CD14-positive monocyte (primary cell): Measurements from ENCODE around the gene FH. TPM values are rescaled to one million over a fixed set of nuclear protein-coding genes. Genes with fewer than 3 reads are reported as not detected.

Experiments
- DNase-seq, 3 donors: peaks; one replicate each; pipeline ENCODE4 v3.0.0-alpha.2; 2011 to 2022
- H2AFZ ChIP-seq: 2 replicates; pipeline ENCODE4 v1.6.0; 2012; ENCODE audit warnings: mild to moderate bottlenecking, low read depth, low read length, inconsistent platforms; ENCODE audit not compliant: insufficient read depth, poor library complexity, severe bottlenecking
- H3K27ac ChIP-seq, 2 donors: 1 replicate in 1 of 2; 2 replicates in 1 of 2; pipeline ENCODE4 v1.5.1; 2012 to 2013; ENCODE audit warnings: low read length in 2 of 2, control low read depth in 1 of 2, inconsistent platforms in 1 of 2, low read depth in 1 of 2, mild to moderate bottlenecking in 1 of 2
- H3K27me3 ChIP-seq, 2 donors: one replicate each; pipeline versions ENCODE4 v1.6.0 to v1.6.1; 2011 to 2013; ENCODE audit warnings: low read length in 2 of 2; ENCODE audit not compliant: control insufficient read depth in 2 of 2, insufficient read depth in 2 of 2
- H3K36me3 ChIP-seq, 2 donors: replicated peaks in 1 of 2; 1 replicate in 1 of 2; 2 replicates in 1 of 2; pipeline versions ENCODE4 v1.5.1 to v1.6.1; 2012 to 2013; ENCODE audit warnings: low read length in 2 of 2, control low read depth in 1 of 2, inconsistent platforms in 1 of 2, mild to moderate bottlenecking in 1 of 2; ENCODE audit not compliant: insufficient read depth in 2 of 2, control insufficient read depth in 1 of 2
- H3K4me1 ChIP-seq, 2 donors: 1 replicate in 1 of 2; 2 replicates in 1 of 2; pipeline versions ENCODE4 v1.5.1 to v1.6.1; 2012 to 2013; ENCODE audit warnings: low read length in 2 of 2, control low read depth in 1 of 2, inconsistent platforms in 1 of 2, mild to moderate bottlenecking in 1 of 2, moderate library complexity in 1 of 2; ENCODE audit not compliant: insufficient read depth in 2 of 2, control insufficient read depth in 1 of 2
- H3K4me2 ChIP-seq: replicated peaks from 2 replicates; pipeline ENCODE3; 2012; ENCODE audit warnings: low read length, moderate library complexity, mild to moderate bottlenecking; ENCODE audit not compliant: poor library complexity, severe bottlenecking; ENCODE audit errors: extremely low read depth
- H3K4me3 ChIP-seq, 3 experiments: fragments of 200-600 bp in 1 of 3; sonication (generic) in 1 of 3; replicated peaks in 1 of 3; 1 replicate in 2 of 3; 2 replicates in 1 of 3; pipeline ENCODE4 v1.5.1; 2011 to 2013; ENCODE audit warnings: low read length in 3 of 3, mild to moderate bottlenecking in 3 of 3, control low read depth in 2 of 3, low read depth in 2 of 3, inconsistent platforms in 1 of 3, moderate library complexity in 1 of 3
- H3K79me2 ChIP-seq: 2 replicates; pipeline ENCODE4 v1.6.0; 2012; ENCODE audit warnings: mild to moderate bottlenecking, control low read depth, inconsistent platforms, low read length, moderate library complexity; ENCODE audit not compliant: insufficient read depth
- H3K9ac ChIP-seq: 2 replicates; pipeline ENCODE4 v1.6.0; 2017; ENCODE audit warnings: low read length, mild to moderate bottlenecking; ENCODE audit not compliant: insufficient read depth, poor library complexity, severe bottlenecking
- H3K9me3 ChIP-seq, 2 donors: replicated peaks in 1 of 2; 1 replicate in 1 of 2; 2 replicates in 1 of 2; pipeline versions ENCODE4 v1.5.1 to v1.6.1; 2012 to 2013; ENCODE audit warnings: low read length in 2 of 2, control low read depth in 1 of 2; ENCODE audit not compliant: control insufficient read depth in 1 of 2, insufficient read depth in 1 of 2
- H4K20me1 ChIP-seq: 2 replicates; pipeline ENCODE4 v1.6.0; 2012; ENCODE audit warnings: mild to moderate bottlenecking, low read length, control low read depth, moderate library complexity; ENCODE audit not compliant: insufficient read depth
- H3K27ac Mint-ChIP-seq, 7 donors: one replicate each; pipeline ENCODE4 v1.8.0; 2020; ENCODE audit warnings: mild to moderate bottlenecking in 7 of 7, mixed read lengths in 7 of 7, moderate library complexity in 6 of 7, inconsistent platforms in 2 of 7
- H3K27me3 Mint-ChIP-seq, 3 donors: one replicate each; pipeline ENCODE4 v1.8.0; 2021 to 2022; ENCODE audit warnings: low read depth in 3 of 3, mild to moderate bottlenecking in 3 of 3, mixed read lengths in 3 of 3, moderate library complexity in 3 of 3, inconsistent platforms in 1 of 3
- H3K36me3 Mint-ChIP-seq, 2 donors: one replicate each; pipeline ENCODE4 v1.8.0; 2020; ENCODE audit warnings: mixed read lengths in 2 of 2, inconsistent platforms in 1 of 2, mild to moderate bottlenecking in 1 of 2
- H3K4me1 Mint-ChIP-seq: one replicate; pipeline ENCODE4 v1.8.0; 2020; ENCODE audit warnings: mild to moderate bottlenecking, mixed read lengths
- H3K4me3 Mint-ChIP-seq, 2 donors: one replicate each; pipeline ENCODE4 v1.8.0; 2020; ENCODE audit warnings: mild to moderate bottlenecking in 2 of 2, mixed read lengths in 2 of 2, moderate library complexity in 1 of 2
- H3K9me3 Mint-ChIP-seq, 7 donors: one replicate each; pipeline ENCODE4 v1.8.0; 2020 to 2022; ENCODE audit warnings: mixed read lengths in 7 of 7, mild to moderate bottlenecking in 6 of 7, moderate library complexity in 6 of 7, inconsistent platforms in 2 of 7
- WGBS: methylation state at CpG from one replicate; pipeline ENCODE4 v1.1.5; 2013; ENCODE audit warnings: missing lambda C conversion rate; ENCODE audit not compliant: insufficient coverage; 5-methylcytosine and 5-hydroxymethylcytosine counted together
- intact Hi-C, 2 donors: fragments of 100-400 bp; cut with micrococcal nuclease; formaldehyde crosslinking; loops; one replicate each; pipeline versions ENCODE4 v1.15.0 to v1.15.1; 2023
- polyA plus RNA-seq, 3 donors: library from polyadenylated mRNA; depleted of rRNA in 1 of 3; unstranded in 2 of 3; stranded (reverse) in 1 of 3; fragments of 300-500 nt in 2 of 3; fragments of >200 nt in 1 of 3; fragmentation: Illumina TruSeq in 2 of 3; gene quantifications; 1 replicate in 2 of 3; 2 replicates in 1 of 3; pipeline ENCODE4 v1.2.3, GENCODE V29; 2012 to 2021
- TF ChIP-seq, protein P1 (sequence below): fragments of 200-600 bp; IDR thresholded peaks from one replicate; pipeline ENCODE4 v1.8.0; 2022; ENCODE audit warnings: antibody characterized with exemption, mild to moderate bottlenecking

The FH gene
- polyA plus RNA-seq, 3 donors = 21.1 to 34.9 (median 32.5) TPM

DNA sequence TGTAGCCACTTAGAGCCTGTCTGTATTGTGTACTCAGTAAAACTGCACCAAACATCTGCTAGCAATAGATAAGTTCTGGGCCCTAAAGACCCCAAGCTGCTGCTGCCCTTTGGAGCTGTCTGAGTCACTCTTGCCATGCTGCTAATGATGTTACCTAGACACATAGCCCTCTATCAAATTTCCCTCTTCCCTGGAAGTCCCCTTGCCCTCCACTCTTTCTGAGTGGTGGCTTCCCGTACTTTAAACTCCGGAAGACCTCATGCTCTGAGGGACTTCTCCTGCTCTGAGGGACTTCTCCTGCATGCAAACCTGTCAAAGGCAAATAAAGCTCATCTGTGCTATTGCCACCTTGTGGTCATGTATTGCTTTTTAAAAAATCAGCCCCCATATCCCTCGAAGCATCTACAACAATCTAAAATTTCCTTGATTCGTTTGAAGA is 34.0 kb downstream of the FH start:
- H3K36me3 ChIP-seq = no peaks in the 10 kb centered on the region
- no peak overlapping the region for H3K4me2 ChIP-seq
- H3K27me3 ChIP-seq = no peaks in the 10 kb centered on the region
- no peaks in the 10 kb centered on the region for H3K79me2 ChIP-seq
- Mint-ChIP-seq H3K36me3 (peaks cover 4 to 5% of the 10 kb centered on the region in 2 donors), H3K27me3 (peaks cover 0 to 2% (median 0%) of the 10 kb centered on the region in 3 donors), H3K4me3 (no peak overlapping the region), H3K4me1 (no peaks in the 10 kb centered on the region), H3K9me3 (no peaks in the 10 kb centered on the region), H3K27ac (no peak overlapping the region)
- 97% methylated on average over 4 of the region's 4 CpGs for WGBS
- DNase-seq = no peak
- no peak overlapping the region for H3K9ac ChIP-seq
- no peak overlapping the region for H2AFZ ChIP-seq
- H3K4me1 ChIP-seq = no peaks in the 10 kb centered on the region
- intact Hi-C loops = no loop called here
- no peaks in the 10 kb centered on the region for H3K9me3 ChIP-seq
- H3K27ac ChIP-seq = no peak overlapping the region
- TF ChIP-seq, protein P1, sequence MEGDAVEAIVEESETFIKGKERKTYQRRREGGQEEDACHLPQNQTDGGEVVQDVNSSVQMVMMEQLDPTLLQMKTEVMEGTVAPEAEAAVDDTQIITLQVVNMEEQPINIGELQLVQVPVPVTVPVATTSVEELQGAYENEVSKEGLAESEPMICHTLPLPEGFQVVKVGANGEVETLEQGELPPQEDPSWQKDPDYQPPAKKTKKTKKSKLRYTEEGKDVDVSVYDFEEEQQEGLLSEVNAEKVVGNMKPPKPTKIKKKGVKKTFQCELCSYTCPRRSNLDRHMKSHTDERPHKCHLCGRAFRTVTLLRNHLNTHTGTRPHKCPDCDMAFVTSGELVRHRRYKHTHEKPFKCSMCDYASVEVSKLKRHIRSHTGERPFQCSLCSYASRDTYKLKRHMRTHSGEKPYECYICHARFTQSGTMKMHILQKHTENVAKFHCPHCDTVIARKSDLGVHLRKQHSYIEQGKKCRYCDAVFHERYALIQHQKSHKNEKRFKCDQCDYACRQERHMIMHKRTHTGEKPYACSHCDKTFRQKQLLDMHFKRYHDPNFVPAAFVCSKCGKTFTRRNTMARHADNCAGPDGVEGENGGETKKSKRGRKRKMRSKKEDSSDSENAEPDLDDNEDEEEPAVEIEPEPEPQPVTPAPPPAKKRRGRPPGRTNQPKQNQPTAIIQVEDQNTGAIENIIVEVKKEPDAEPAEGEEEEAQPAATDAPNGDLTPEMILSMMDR = peak; percentile 25
- H3K4me3 ChIP-seq = no peak overlapping the region
- H4K20me1 ChIP-seq = no peaks in the 10 kb centered on the region

DNA sequence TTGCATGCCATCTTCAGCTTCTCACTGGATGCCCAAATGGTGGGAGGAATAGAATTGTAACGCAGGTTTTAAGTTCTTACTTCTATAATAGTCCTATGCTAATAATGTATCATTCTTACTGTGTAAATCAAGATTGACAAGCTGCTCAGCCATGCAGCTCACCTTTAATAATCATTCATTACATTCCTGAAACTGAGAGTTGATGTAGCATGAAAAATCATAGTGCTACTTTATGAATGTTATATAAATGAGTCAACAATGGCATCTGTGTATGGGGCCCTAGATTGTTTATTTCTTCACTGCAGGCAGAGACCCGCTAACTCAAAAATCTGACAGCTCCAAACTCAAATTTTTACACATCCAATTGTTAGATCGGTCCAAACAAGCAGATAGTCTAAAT is 34.4 kb downstream of the FH start:
- Histone ChIP-seq H3K27me3 (no peaks in the 10 kb centered on the region), H2AFZ (no peak overlapping the region), H3K27ac (no peak overlapping the region), H3K4me2 (no peak overlapping the region), H3K9me3 (no peaks in the 10 kb centered on the region), H3K36me3 (no peaks in the 10 kb centered on the region), H3K4me3 (no peak overlapping the region), H3K9ac (no peak overlapping the region), H3K79me2 (no peaks in the 10 kb centered on the region), H4K20me1 (no peaks in the 10 kb centered on the region), H3K4me1 (no peaks in the 10 kb centered on the region)
- Mint-ChIP-seq H3K4me1 (no peaks in the 10 kb centered on the region), H3K27ac (no peak overlapping the region), H3K9me3 (peaks cover 0 to 1% (median 0%) of the 10 kb centered on the region in 7 donors), H3K27me3 (peaks cover 0 to 2% (median 0%) of the 10 kb centered on the region in 3 donors), H3K4me3 (no peak overlapping the region), H3K36me3 (peaks cover 4% of the 10 kb centered on the region in 2 donors)
- TF ChIP-seq, protein P1 = no peak
- DNase-seq = no peak
- no CpG with 5 or more reads among the region's 3 CpGs for WGBS
- intact Hi-C loops = no loop called here
